IPS-18a (cell line): ENCODE results near the gene GAGE12H.
"Not testable (repeated sequence)": the region's sequence is repeated elsewhere in the genome, so short reads cannot be mapped to it uniquely, and the experiment has no call there.

Source experiments
- H3K27ac ChIP-seq: one replicate; pipeline ENCODE4 v1.5.1; 2013; ENCODE audit warnings: low read length
- H3K27me3 ChIP-seq: one replicate; pipeline ENCODE4 v1.6.1; 2013; ENCODE audit warnings: mild to moderate bottlenecking, low read length; ENCODE audit not compliant: control insufficient read depth, insufficient read depth
- H3K36me3 ChIP-seq: one replicate; pipeline ENCODE4 v1.6.1; 2013; ENCODE audit warnings: low read depth, low read length; ENCODE audit not compliant: control insufficient read depth
- H3K4me1 ChIP-seq: one replicate; pipeline ENCODE4 v1.6.1; 2013; ENCODE audit warnings: low read depth, low read length; ENCODE audit not compliant: control insufficient read depth
- H3K4me3 ChIP-seq: one replicate; pipeline ENCODE4 v1.5.1; 2013; ENCODE audit warnings: low read length
- H3K9ac ChIP-seq: one replicate; pipeline ENCODE4 v1.6.1; 2013; ENCODE audit warnings: mild to moderate bottlenecking, low read length, moderate library complexity
- H3K9me3 ChIP-seq: one replicate; pipeline ENCODE4 v1.6.1; 2013; ENCODE audit warnings: low read depth, low read length; ENCODE audit not compliant: control insufficient read depth

Gene GAGE12H

GRCh38 chrX:49579649-49580048 lies at the start of gene GAGE12H:
Gene GAGE12H, plus strand, starts transcription at chrX:49579949. Its CDS starts 1,155 bp downstream, at chrX:49581104.
- H3K4me3 ChIP-seq, H3K27ac ChIP-seq, H3K36me3 ChIP-seq, H3K4me1 ChIP-seq, H3K27me3 ChIP-seq, H3K9me3 ChIP-seq, H3K9ac ChIP-seq: not testable (repeated sequence)

GRCh38 chrX:49531877-49532276 lies 47.9 kb upstream of the GAGE12H start, which contains the start of gene GAGE12C:
Gene GAGE12C, plus strand, starts transcription at chrX:49532177. Its CDS starts 1,155 bp downstream, at chrX:49533332.
- H3K4me1 ChIP-seq, H3K4me3 ChIP-seq, H3K36me3 ChIP-seq, H3K27ac ChIP-seq, H3K9ac ChIP-seq, H3K27me3 ChIP-seq, H3K9me3 ChIP-seq: not testable (repeated sequence)

- not testable (repeated sequence) for H3K4me3 ChIP-seq, H3K4me1 ChIP-seq, H3K27ac ChIP-seq, H3K9ac ChIP-seq, H3K36me3 ChIP-seq, H3K27me3 ChIP-seq, H3K9me3 ChIP-seq
Measured at GRCh38 chrX:49541433-49541832, 38.3 kb upstream of the GAGE12H start, which contains the start of gene GAGE12D. Gene GAGE12D, plus strand, starts transcription at chrX:49541733. Its CDS starts 1,155 bp downstream, at chrX:49542888.

- not testable (repeated sequence) for H3K4me1 ChIP-seq
Measured at GRCh38 chrX:49550989-49551388, 28.8 kb upstream of the GAGE12H start, which contains the start of gene GAGE12E. Gene GAGE12E, plus strand, starts transcription at chrX:49551289. Its CDS starts 1,155 bp downstream, at chrX:49552444.

GRCh38 chrX:49560542-49560941 lies 19.2 kb upstream of the GAGE12H start, which contains the start of gene GAGE12F:
Gene GAGE12F, plus strand, starts transcription at chrX:49560842. Its CDS starts 1,155 bp downstream, at chrX:49561997.
- H3K9ac ChIP-seq, H3K4me1 ChIP-seq, H3K27ac ChIP-seq, H3K4me3 ChIP-seq, H3K36me3 ChIP-seq, H3K9me3 ChIP-seq, H3K27me3 ChIP-seq: not testable (repeated sequence)

More at GRCh38 chrX:49550989-49551388, 28.8 kb upstream of the GAGE12H start, which contains the start of gene GAGE12E:
- H3K36me3 ChIP-seq, H3K9ac ChIP-seq, H3K9me3 ChIP-seq, H3K27ac ChIP-seq, H3K27me3 ChIP-seq, H3K4me3 ChIP-seq: not testable (repeated sequence)

GRCh38 chrX:49568728-49569127 lies 11.0 kb upstream of the GAGE12H start:
- not testable (repeated sequence) for H3K9me3 ChIP-seq, H3K4me3 ChIP-seq, H3K27me3 ChIP-seq, H3K4me1 ChIP-seq, H3K9ac ChIP-seq, H3K36me3 ChIP-seq, H3K27ac ChIP-seq

- not testable (repeated sequence) for H3K4me1 ChIP-seq, H3K36me3 ChIP-seq
Measured at GRCh38 chrX:49569152-49569551, 10.6 kb upstream of the GAGE12H start.

GRCh38 chrX:49570100-49570499 lies 9.6 kb upstream of the GAGE12H start, which contains the start of gene GAGE12G:
Gene GAGE12G, plus strand, starts transcription at chrX:49570400. Its CDS starts 1,155 bp downstream, at chrX:49571555.
- H3K36me3 ChIP-seq, H3K27ac ChIP-seq, H3K9me3 ChIP-seq, H3K4me1 ChIP-seq, H3K4me3 ChIP-seq, H3K9ac ChIP-seq, H3K27me3 ChIP-seq: not testable (repeated sequence)

More at GRCh38 chrX:49569152-49569551, 10.6 kb upstream of the GAGE12H start:
- not testable (repeated sequence) for H3K27ac ChIP-seq, H3K27me3 ChIP-seq, H3K4me3 ChIP-seq, H3K9ac ChIP-seq, H3K9me3 ChIP-seq

GRCh38 chrX:49589196-49589595 lies 9.4 kb downstream of the GAGE12H start, which contains the start of gene GAGE2A:
Gene GAGE2A, plus strand, starts transcription at chrX:49589496. Its CDS starts 1,155 bp downstream, at chrX:49590651.
- not testable (repeated sequence) for H3K4me3 ChIP-seq, H3K27ac ChIP-seq, H3K4me1 ChIP-seq, H3K9me3 ChIP-seq, H3K9ac ChIP-seq, H3K27me3 ChIP-seq, H3K36me3 ChIP-seq

GRCh38 chrX:49589769-49590478 lies 10.2 kb downstream of the GAGE12H start:
- H3K4me3 ChIP-seq, H3K36me3 ChIP-seq, H3K27me3 ChIP-seq, H3K9me3 ChIP-seq, H3K27ac ChIP-seq, H3K4me1 ChIP-seq, H3K9ac ChIP-seq: not testable (repeated sequence)

- not testable (repeated sequence) for H3K9me3 ChIP-seq, H3K36me3 ChIP-seq, H3K27me3 ChIP-seq, H3K9ac ChIP-seq, H3K4me1 ChIP-seq, H3K27ac ChIP-seq, H3K4me3 ChIP-seq
Measured at GRCh38 chrX:49590488-49590887, 10.7 kb downstream of the GAGE12H start.

- H3K36me3 ChIP-seq, H3K9me3 ChIP-seq: not testable (repeated sequence)
Measured at GRCh38 chrX:49598720-49599119, 19.0 kb downstream of the GAGE12H start, which contains the start of gene GAGE1. Gene GAGE1, plus strand, starts transcription at chrX:49599020. Its CDS starts 1,155 bp downstream, at chrX:49600175.

More at GRCh38 chrX:49598720-49599119, 19.0 kb downstream of the GAGE12H start, which contains the start of gene GAGE1:
- not testable (repeated sequence) for H3K9ac ChIP-seq, H3K27ac ChIP-seq, H3K4me3 ChIP-seq, H3K4me1 ChIP-seq, H3K27me3 ChIP-seq
